ACC112 (cell line): Measurements from ENCODE around the gene PRRC2B.
"Not testable (repeated sequence)": the region's sequence is repeated elsewhere in the genome, so short reads cannot be mapped to it uniquely, and the experiment has no call there.

Experiments
- H2AFZ ChIP-seq: fragments of 200-600 bp; sonication (generic); one replicate; pipeline ENCODE4 v1.6.0; 2017; ENCODE audit warnings: antibody characterized with exemption, low read length; ENCODE audit not compliant: unreplicated experiment
- H3K27ac ChIP-seq: fragments of 200-600 bp; sonication (generic); 2 replicates; pipeline ENCODE4 v1.5.1; 2014; ENCODE audit warnings: low read depth, mild to moderate bottlenecking, antibody characterized with exemption, low read length, moderate library complexity
- H3K27me3 ChIP-seq: fragments of 200-600 bp; sonication (generic); 2 replicates; pipeline ENCODE4 v1.6.1; 2014; ENCODE audit warnings: mild to moderate bottlenecking, antibody characterized with exemption, low read length, moderate library complexity, mixed read lengths; ENCODE audit not compliant: insufficient read depth
- H3K36me3 ChIP-seq: fragments of 200-600 bp; sonication (generic); 2 replicates; pipeline ENCODE4 v1.6.1; 2016; ENCODE audit warnings: mild to moderate bottlenecking, antibody characterized with exemption, low read length, moderate library complexity, mixed read lengths; ENCODE audit not compliant: insufficient read depth
- H3K4me1 ChIP-seq: fragments of 200-600 bp; sonication (generic); one replicate; pipeline ENCODE4 v1.6.1; 2016; ENCODE audit warnings: low read length, mixed read lengths; ENCODE audit not compliant: insufficient read depth, unreplicated experiment, control insufficient read depth
- H3K4me3 ChIP-seq: fragments of 200-600 bp; sonication (generic); 2 replicates; pipeline ENCODE4 v1.5.1; 2014; ENCODE audit warnings: mild to moderate bottlenecking, low read depth, low read length
- H3K79me2 ChIP-seq: fragments of 200-600 bp; sonication (generic); one replicate; pipeline ENCODE4 v1.6.0; 2016; ENCODE audit warnings: low read length; ENCODE audit not compliant: control insufficient read depth, unreplicated experiment, insufficient read depth

Gene PRRC2B

DNA sequence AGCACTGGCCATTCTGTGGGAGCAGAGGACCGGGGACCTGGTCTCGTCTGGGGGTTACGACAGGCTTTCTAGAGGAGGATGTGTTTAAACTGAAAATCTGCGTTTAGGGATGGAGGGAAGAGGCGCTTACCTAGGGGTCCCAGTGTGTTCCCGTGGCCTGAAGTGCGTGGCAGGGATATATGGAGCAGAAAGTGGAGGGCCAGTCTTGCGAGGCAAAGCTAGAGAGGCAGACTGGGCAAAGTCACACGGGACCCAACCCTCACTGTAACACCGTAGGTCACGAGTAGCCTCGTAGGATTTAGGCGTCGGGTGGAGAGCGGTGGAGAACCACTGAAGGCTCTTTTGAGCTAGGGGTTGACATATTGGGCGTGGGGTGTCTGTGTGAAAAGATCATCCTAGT is 76.1 kb downstream of the PRRC2B start:
- Histone ChIP-seq H3K27ac (no peak overlapping the region), H3K27me3 (no peaks in the 10 kb centered on the region), H3K4me3 (no peak overlapping the region), H3K4me1 (peaks cover 5% of the 10 kb centered on the region), H2AFZ (no peak overlapping the region), H3K36me3 (peaks cover 64% of the 10 kb centered on the region), H3K79me2 (peaks cover 38% of the 10 kb centered on the region)

DNA sequence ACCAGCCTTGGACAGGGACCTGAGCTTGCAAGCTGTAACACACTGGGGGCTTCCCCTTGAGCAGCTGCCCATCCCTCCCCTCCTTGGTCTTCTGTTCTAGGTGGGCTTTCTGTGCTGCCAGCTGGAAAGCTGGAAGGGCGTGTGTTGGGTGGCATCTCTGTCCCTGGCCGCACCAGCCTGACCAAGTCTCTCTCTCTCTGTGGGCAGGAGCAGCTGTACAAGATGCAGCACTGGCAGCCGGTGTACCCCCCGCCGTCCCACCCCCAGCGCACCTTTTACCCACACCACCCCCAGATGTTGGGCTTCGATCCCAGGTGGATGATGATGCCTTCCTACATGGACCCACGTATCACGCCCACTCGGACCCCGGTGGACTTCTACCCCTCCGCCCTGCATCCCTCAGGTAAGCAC is 76.7 kb downstream of the PRRC2B start:
- peaks cover 63% of the 10 kb centered on the region for H3K36me3 ChIP-seq
- H3K27ac ChIP-seq, result no peak overlapping the region
- peaks cover 42% of the 10 kb centered on the region for H3K79me2 ChIP-seq
- no peak overlapping the region for H2AFZ ChIP-seq
- no peak overlapping the region for H3K4me3 ChIP-seq
- H3K4me1 ChIP-seq, result peaks cover 5% of the 10 kb centered on the region
- no peaks in the 10 kb centered on the region for H3K27me3 ChIP-seq

- H3K36me3 ChIP-seq, result peaks cover 64% of the 10 kb centered on the region
- H3K4me1 ChIP-seq, H3K27ac ChIP-seq, H3K4me3 ChIP-seq, H3K27me3 ChIP-seq, H2AFZ ChIP-seq: not testable (repeated sequence)
- peaks cover 45% of the 10 kb centered on the region for H3K79me2 ChIP-seq
Measured at GRCh38 chr9:131472085-131472484, 78.2 kb downstream of the PRRC2B start.

DNA sequence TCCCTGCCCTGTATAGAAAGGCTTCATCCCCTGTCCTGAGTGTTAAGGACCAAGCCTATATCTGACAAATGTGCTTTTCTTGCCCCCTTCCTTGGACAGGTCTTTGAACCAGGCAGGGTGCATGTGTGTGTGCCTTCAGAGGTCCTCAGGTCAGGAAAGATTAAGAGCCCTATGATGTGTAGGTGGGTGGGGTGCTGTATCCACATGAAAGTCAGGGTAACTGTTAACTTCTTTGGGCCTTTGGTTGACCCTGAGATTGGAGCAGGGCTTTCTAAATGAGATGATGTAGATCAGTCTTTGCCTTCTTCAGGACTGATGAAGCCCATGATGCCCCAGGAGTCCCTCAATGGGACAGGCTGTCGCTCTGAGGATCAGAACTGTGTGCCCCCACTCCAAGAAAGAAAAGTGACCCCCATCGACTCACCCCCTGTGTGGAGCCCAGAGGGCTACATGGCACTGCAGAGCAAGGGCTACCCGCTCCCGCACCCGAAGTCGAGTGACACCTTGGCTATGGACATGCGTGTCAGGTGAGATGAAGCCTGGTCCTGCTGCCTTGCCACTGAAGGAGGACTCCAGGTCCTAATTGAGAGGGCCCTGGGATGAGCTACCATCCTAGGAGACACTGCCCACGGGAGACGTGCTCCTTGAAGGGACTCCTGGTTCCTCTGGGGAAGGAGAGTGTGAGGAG is 79.5 kb downstream of the PRRC2B start:
- no peak overlapping the region for H3K4me3 ChIP-seq
- H3K27me3 ChIP-seq, result no peaks in the 10 kb centered on the region
- H3K79me2 ChIP-seq, result peaks cover 42% of the 10 kb centered on the region
- no peak overlapping the region for H2AFZ ChIP-seq
- peaks cover 55% of the 10 kb centered on the region for H3K36me3 ChIP-seq
- no peak overlapping the region for H3K27ac ChIP-seq
- H3K4me1 ChIP-seq, result peaks cover 5% of the 10 kb centered on the region

DNA sequence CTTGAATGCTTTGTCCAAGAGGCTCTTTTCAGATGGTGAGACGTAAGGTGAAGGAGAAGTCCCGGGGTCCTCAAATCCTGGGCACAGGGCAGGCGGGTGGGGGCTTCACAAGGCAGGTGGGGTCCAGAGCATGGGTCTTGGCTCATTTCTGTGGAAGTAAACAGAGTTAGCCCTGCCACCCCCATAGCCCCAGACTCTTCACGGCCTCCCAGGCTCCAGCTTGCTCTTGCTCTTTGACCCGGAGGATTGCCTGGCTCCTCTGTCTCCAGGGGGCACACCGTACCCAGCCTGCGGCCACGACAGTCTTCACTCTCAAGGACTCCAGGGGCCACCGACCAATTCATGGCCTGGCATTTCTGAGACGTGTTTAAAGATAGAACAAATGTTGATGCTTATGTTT is 80.0 kb downstream of the PRRC2B start:
- H3K4me3 ChIP-seq, result no peak overlapping the region
- peaks cover 5% of the 10 kb centered on the region for H3K4me1 ChIP-seq
- no peaks in the 10 kb centered on the region for H3K27me3 ChIP-seq
- H3K79me2 ChIP-seq, result peaks cover 42% of the 10 kb centered on the region
- peaks cover 56% of the 10 kb centered on the region for H3K36me3 ChIP-seq
- H2AFZ ChIP-seq, result no peak overlapping the region
- H3K27ac ChIP-seq, result no peak overlapping the region

DNA sequence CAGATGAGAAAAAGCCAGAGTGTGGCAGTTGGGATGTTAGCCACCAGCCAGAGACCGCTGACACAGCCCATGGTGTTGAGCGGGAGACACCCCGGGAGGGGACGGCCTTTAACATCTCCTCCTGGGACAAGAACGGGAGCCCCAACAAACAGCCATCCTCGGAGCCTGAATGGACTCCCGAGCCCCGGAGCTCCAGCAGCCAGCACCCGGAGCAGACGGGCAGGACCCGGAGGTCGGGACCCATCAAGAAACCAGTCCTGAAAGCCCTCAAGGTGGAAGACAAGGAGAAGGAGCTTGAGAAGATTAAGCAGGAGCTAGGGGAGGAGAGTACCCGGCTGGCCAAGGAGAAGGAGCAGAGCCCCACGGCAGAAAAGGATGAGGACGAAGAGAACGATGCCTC is 80.8 kb downstream of the PRRC2B start:
- H3K4me3 ChIP-seq, result no peak overlapping the region
- H3K36me3 ChIP-seq, result peaks cover 59% of the 10 kb centered on the region
- no peak overlapping the region for H3K27ac ChIP-seq
- H3K79me2 ChIP-seq, result peaks cover 37% of the 10 kb centered on the region
- H3K27me3 ChIP-seq, result no peaks in the 10 kb centered on the region
- no peak overlapping the region for H2AFZ ChIP-seq
- H3K4me1 ChIP-seq, result peaks cover 1% of the 10 kb centered on the region

GRCh38 chr9:131475111-131475955 is 81.4 kb downstream of the PRRC2B start:
- no peaks in the 10 kb centered on the region for H3K4me1 ChIP-seq
- no peak overlapping the region for H2AFZ ChIP-seq
- H3K27me3 ChIP-seq, result no peaks in the 10 kb centered on the region
- no peak overlapping the region for H3K4me3 ChIP-seq
- H3K27ac ChIP-seq, result no peak overlapping the region
- peaks cover 57% of the 10 kb centered on the region for H3K36me3 ChIP-seq
- H3K79me2 ChIP-seq, result peaks cover 31% of the 10 kb centered on the region

DNA sequence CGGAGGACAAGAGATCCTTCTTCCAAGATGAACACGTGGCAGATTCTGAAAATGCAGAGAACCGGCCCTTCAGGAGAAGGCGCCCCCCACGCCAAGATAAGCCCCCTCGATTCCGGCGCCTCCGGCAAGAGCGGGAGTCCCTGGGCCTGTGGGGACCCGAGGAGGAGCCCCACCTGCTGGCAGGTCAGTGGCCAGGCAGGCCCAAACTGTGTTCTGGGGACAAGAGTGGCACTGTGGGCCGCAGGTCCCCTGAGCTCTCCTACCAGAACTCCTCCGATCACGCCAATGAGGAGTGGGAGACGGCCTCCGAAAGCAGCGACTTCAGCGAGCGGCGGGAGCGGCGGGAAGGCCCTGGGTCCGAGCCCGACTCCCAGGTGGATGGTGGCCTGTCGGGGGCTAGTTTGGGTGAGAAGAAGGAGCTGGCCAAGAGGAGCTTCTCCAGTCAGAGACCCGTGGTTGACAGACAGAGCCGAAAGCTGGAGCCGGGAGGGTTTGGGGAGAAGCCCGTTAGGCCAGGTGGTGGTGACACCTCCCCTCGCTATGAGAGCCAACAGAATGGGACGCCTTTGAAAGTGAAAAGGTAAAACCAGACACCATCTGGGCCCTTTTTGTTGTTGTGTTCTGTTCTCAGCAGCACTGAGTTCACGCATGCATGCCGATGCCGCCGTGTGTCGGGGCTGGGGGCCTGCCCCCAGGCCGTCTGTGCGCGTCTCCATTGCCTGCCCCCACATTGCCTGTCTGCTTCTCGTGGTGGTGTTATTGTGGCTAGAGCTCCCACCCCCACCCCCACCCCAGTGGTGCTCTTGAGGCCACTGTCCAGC is 82.3 kb downstream of the PRRC2B start:
- peaks cover 49% of the 10 kb centered on the region for H3K36me3 ChIP-seq
- H3K4me3 ChIP-seq, result no peak overlapping the region
- H2AFZ ChIP-seq, result no peak overlapping the region
- H3K27ac ChIP-seq, result no peak overlapping the region
- H3K4me1 ChIP-seq, result no peaks in the 10 kb centered on the region
- H3K27me3 ChIP-seq, result no peaks in the 10 kb centered on the region
- H3K79me2 ChIP-seq, result peaks cover 25% of the 10 kb centered on the region

DNA sequence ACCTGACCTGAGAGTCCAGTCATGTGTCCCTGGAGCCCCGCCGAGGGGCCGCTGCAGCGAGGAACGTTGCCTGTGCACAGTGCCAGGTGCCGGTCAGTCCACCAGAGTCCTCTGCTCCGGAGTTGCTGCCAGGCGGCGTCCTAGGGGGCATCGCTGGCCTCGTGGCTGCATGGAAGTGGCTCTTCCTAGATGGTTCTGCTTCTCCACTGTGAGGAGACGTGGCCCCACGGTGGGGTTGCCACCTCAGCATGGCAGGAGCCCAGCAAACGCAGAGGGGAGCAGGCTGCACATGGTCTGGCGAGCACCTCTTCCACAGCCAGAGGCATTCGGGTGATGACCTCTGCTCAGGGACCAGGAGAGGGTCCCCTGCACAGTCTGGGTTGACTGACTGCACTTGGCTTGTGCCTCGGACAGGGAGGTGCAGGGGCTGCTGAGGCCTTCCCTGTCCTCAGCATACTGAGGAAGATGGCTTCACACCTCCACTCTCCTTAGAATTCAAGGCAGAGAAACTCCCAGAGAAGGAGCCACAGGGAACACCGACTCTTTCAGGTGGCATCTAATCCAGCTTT is 83.0 kb downstream of the PRRC2B start:
- peaks cover 26% of the 10 kb centered on the region for H3K79me2 ChIP-seq
- peaks cover 42% of the 10 kb centered on the region for H3K36me3 ChIP-seq
- no peak overlapping the region for H3K27ac ChIP-seq

GRCh38 chr9:131477367-131477766 is 83.5 kb downstream of the PRRC2B start:
- no peaks in the 10 kb centered on the region for H3K27me3 ChIP-seq
- no peak overlapping the region for H3K27ac ChIP-seq
- peaks cover 26% of the 10 kb centered on the region for H3K79me2 ChIP-seq
- H3K36me3 ChIP-seq, result peaks cover 40% of the 10 kb centered on the region
- no peak overlapping the region for H3K4me3 ChIP-seq
- H3K4me1 ChIP-seq, result no peaks in the 10 kb centered on the region
- H2AFZ ChIP-seq, result no peak overlapping the region

More for the DNA sequence above, 83.0 kb downstream of the PRRC2B start:
- Histone ChIP-seq H3K4me1 (no peaks in the 10 kb centered on the region), H3K27me3 (no peaks in the 10 kb centered on the region), H3K4me3 (no peak overlapping the region), H2AFZ (no peak overlapping the region)
